Uterus (tissue), 4 donors: ENCODE data around the gene MAD1L1. TPM values are rescaled to one million over a fixed set of nuclear protein-coding genes. Genes with fewer than 3 reads are reported as not detected.

Source experiments
- DNase-seq, 2 donors: peaks; one replicate each; pipeline ENCODE4 v3.0.0-alpha.2; 2019 to 2020
- H3K27ac ChIP-seq, 2 donors: fragments of 200-600 bp; sonication (generic); 1 replicate in 1 of 2; 2 replicates in 1 of 2; pipeline ENCODE4 v1.5.1; 2016 to 2018
- H3K27me3 ChIP-seq, 2 donors: fragments of 200-600 bp; sonication (generic); one replicate each; pipeline ENCODE4 v1.5.1; 2018 to 2019; ENCODE audit warnings: control low read depth in 1 of 2
- H3K36me3 ChIP-seq, 2 donors: fragments of 200-600 bp; sonication (generic); one replicate each; pipeline ENCODE4 v1.5.1; 2019; ENCODE audit warnings: control low read depth in 1 of 2
- H3K4me1 ChIP-seq, 2 donors: fragments of 200-600 bp; sonication (generic); one replicate each; pipeline ENCODE4 v1.5.1; 2018 to 2019; ENCODE audit warnings: control low read depth in 1 of 2
- H3K4me3 ChIP-seq, 2 donors: fragments of 200-600 bp; sonication (generic); 1 replicate in 1 of 2; 2 replicates in 1 of 2; pipeline ENCODE4 v1.5.1; 2018 to 2019; ENCODE audit warnings: mild to moderate bottlenecking in 1 of 2
- H3K9me3 ChIP-seq, 2 donors: fragments of 200-600 bp; sonication (generic); one replicate each; pipeline ENCODE4 v1.5.1; 2019; ENCODE audit warnings: control low read depth in 1 of 2
- POLR2A ChIP-seq, 2 donors: fragments of 450-650 bp; IDR thresholded peaks; one replicate each; pipeline ENCODE4 v1.6.1; 2016; ENCODE audit warnings: antibody characterized with exemption in 2 of 2, mild to moderate bottlenecking in 1 of 2, moderate library complexity in 1 of 2
- intact Hi-C: fragments of 100-400 bp; cut with DNase I; formaldehyde crosslinking; loops from one replicate; pipeline ENCODE4 v1.15.1; 2023; ENCODE audit warnings: low total_unique reads
- total RNA-seq, 4 donors: library from RNA; depleted of rRNA in 3 of 4; stranded (reverse); fragments of >200 nt in 3 of 4; gene quantifications; one replicate each; pipeline versions ENCODE4 v1.1.0 to v1.2.4, GENCODE V29; 2014 to 2023
- TF ChIP-seq, protein P1 (sequence below), 4 experiments: fragments of 200-600 bp in 2 of 4; fragments of 450-650 bp in 2 of 4; sonication (generic) in 2 of 4; IDR thresholded peaks; one replicate each; pipeline ENCODE4 v1.5.1; 2016 to 2019; ENCODE audit warnings: antibody characterized with exemption in 4 of 4, mild to moderate bottlenecking in 2 of 4, moderate library complexity in 1 of 4
- donor health status: DM: yes; HTN: yes; CAD: no.

The MAD1L1 gene
- total RNA-seq, 4 donors from 2014 or later, result 13.3 to 37.4 (median 33.1) TPM

DNA sequence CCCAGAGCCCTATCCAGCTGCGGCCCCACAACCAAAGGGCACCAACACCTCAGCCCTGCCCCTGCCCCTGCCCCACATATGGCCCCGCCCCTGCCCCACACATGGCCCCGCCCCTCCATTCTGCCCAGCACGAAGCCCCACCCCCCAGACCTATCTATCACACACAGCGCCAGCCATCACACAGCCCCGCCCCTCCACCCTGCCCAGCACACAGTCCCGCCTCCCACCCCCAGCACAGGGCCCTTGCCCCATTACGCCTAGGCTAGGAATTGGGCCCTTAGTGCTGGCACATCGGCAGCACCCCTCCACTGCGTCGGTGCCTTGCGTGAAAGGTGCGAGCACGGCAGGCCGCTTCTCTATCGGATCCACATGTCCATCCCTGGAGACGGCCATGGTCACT, 126.8 kb downstream of the MAD1L1 start:
- Histone ChIP-seq H3K27ac (peak overlapping the region in 1 of 2 donors; percentile 72), H3K27me3 (no peaks in the 10 kb centered on the region), H3K36me3 (no peaks in the 10 kb centered on the region), H3K4me3 (no peak overlapping the region), H3K4me1 (peaks cover 5 to 25% of the 10 kb centered on the region in 2 donors), H3K9me3 (no peaks in the 10 kb centered on the region)
- TF ChIP-seq, protein P1, sequence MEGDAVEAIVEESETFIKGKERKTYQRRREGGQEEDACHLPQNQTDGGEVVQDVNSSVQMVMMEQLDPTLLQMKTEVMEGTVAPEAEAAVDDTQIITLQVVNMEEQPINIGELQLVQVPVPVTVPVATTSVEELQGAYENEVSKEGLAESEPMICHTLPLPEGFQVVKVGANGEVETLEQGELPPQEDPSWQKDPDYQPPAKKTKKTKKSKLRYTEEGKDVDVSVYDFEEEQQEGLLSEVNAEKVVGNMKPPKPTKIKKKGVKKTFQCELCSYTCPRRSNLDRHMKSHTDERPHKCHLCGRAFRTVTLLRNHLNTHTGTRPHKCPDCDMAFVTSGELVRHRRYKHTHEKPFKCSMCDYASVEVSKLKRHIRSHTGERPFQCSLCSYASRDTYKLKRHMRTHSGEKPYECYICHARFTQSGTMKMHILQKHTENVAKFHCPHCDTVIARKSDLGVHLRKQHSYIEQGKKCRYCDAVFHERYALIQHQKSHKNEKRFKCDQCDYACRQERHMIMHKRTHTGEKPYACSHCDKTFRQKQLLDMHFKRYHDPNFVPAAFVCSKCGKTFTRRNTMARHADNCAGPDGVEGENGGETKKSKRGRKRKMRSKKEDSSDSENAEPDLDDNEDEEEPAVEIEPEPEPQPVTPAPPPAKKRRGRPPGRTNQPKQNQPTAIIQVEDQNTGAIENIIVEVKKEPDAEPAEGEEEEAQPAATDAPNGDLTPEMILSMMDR (IDR thresholded peaks at IDR 0.05), result no peak
- TF ChIP-seq POLR2A (IDR thresholded peaks at IDR 0.05), result no peak
- intact Hi-C loops, result no loop called here
- DNase-seq, result no peak

DNA sequence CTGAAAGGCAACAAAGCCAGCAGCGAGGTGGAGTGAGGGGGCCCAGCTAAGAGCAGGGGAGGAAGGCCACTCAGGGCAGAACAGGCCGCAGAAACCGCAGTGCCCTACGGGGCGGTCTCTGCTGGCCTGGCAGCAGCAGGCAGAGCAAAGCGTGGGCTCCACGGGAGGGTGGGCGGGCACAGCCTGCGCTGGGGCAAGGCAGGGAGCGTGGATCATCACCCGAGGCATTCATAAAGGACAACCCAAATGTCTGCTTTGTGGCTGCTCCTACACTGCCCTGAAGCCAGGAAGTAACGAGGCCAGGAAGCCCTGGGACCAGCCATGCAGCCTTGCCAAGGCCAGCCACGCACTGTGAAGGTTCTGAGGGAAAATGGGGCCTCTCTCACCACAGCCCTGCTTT, 127.5 kb downstream of the MAD1L1 start:
- DNase-seq, result no peak
- intact Hi-C loops, result no loop called here
- H3K9me3 ChIP-seq, result no peaks in the 10 kb centered on the region
- no peak for TF ChIP-seq POLR2A (IDR thresholded peaks at IDR 0.05)
- TF ChIP-seq, protein P1 (IDR thresholded peaks at IDR 0.05), result no peak
- H3K36me3 ChIP-seq, result no peaks in the 10 kb centered on the region
- H3K27me3 ChIP-seq, result no peaks in the 10 kb centered on the region
- peak overlapping the region in 1 of 2 donors; percentile 72 for H3K27ac ChIP-seq
- peaks cover 6 to 25% of the 10 kb centered on the region in 2 donors for H3K4me1 ChIP-seq
- no peak overlapping the region for H3K4me3 ChIP-seq

DNA sequence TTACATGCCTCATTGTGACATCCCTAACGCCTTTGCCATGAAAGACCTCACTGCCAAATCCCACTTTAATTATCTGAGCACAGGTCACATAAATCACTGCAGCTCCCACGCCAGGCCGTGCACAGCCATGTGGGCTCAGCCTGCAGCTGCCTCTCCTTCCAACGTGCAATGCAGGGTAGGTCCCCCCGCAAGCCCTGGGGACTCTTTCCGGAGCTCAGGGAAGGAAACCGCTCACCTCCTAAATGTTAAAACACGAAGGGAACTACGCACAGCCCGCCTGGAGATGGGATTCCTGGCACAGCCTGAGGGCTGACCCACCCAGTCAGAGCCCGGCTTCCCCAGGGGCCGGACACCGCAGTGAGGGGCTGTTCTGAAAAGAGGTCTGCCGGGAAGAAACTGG, 128.0 kb downstream of the MAD1L1 start:
- no peak for TF ChIP-seq POLR2A (IDR thresholded peaks at IDR 0.05)
- TF ChIP-seq, protein P1 (IDR thresholded peaks at IDR 0.05), result no peak
- peak; percentile 82 to 83 for DNase-seq
- intact Hi-C loops, result no loop called here
- Histone ChIP-seq H3K36me3 (no peaks in the 10 kb centered on the region), H3K27ac (peak overlapping the region; percentile 72 to 82), H3K27me3 (no peaks in the 10 kb centered on the region), H3K4me3 (no peak overlapping the region), H3K4me1 (peaks cover 7 to 25% of the 10 kb centered on the region in 2 donors), H3K9me3 (no peaks in the 10 kb centered on the region)

DNA sequence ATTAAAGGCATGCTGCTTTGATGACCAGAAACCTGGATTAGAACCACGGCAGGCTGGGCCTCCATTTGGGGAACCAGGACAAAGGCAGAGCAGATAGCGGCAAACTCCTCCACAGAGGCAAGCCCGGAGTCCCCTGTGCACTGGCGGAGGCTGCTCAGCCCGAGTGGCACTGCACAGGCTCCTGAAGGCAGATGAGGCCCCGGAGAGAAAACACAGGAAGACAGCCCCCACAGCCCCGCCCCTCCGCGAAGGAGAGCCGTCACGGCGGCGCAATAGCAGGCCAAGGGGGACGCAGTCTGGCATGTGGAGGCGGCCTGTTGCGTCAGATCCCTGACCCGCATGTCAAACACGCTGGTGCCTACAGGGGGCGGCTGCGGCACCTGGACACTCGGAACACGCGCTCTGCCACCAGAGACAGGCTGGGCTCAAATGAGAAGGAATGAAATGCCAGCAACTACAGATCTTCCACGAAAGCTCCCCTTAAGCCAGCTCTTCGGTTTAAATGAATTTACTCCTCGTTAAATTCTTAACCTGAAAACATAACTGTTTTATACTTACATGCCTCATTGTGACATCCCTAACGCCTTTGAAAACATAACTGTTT, 128.5 kb downstream of the MAD1L1 start:
- Histone ChIP-seq H3K27ac (peak overlapping the region; percentile 72 to 82), H3K4me1 (peaks cover 7 to 25% of the 10 kb centered on the region in 2 donors), H3K36me3 (no peaks in the 10 kb centered on the region), H3K4me3 (peak overlapping the region; percentile 4 to 9), H3K27me3 (no peaks in the 10 kb centered on the region), H3K9me3 (no peaks in the 10 kb centered on the region)
- peak; percentile 91 to 94 for DNase-seq
- peak in 1 of 2 donors; percentile 8 for TF ChIP-seq POLR2A (IDR thresholded peaks at IDR 0.05)
- TF ChIP-seq, protein P1 (IDR thresholded peaks at IDR 0.05), result peak; percentile 58 to 82 (median 68)
- intact Hi-C loops, result no loop called here

DNA sequence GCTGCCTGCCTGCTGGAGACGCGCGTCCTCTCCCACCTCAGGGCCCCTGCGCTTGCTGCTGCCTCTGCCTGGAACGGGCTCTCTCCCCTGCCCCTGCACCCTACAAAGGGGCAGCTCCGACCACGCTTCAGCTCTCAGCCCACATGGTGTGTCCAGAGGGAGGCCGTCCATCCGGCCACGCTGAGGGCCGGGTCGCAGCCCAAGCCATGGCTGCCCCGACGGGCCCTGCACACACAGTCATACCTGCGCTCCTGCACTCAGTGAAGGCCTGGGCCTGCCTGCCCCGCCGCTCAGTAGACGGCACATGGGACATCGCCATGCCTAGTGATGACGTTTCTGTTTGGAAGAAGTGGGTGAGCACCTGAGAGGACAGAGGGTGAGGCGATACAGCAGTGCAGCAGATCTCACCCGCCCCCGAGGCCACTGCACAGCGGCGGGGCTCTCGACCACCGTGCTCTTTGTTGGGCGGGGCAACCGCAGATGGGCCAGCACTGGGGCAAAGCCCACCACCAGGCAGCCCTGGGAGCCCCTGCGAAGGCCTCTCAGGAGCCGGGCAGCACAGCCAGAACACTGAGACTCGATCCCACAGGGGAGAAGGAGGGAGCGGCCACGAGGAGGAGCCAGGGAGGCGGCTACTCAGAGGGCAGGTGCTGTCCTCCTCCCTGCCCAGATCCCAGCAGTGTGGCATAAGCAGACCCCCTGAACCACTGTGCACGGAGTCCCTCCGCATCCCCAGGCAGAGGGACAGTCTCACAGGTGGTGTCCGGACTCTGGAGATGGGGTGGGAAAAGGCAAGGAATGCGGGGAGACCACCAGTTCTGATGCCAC, 129.5 kb downstream of the MAD1L1 start:
- intact Hi-C loops, result no loop called here
- Histone ChIP-seq H3K27me3 (no peaks in the 10 kb centered on the region), H3K27ac (peak overlapping the region; percentile 72 to 82), H3K36me3 (no peaks in the 10 kb centered on the region), H3K4me1 (peaks cover 7 to 25% of the 10 kb centered on the region in 2 donors), H3K9me3 (no peaks in the 10 kb centered on the region), H3K4me3 (peak overlapping the region in 1 of 2 donors; percentile 4)
- no peak for TF ChIP-seq POLR2A (IDR thresholded peaks at IDR 0.05)
- TF ChIP-seq, protein P1 (IDR thresholded peaks at IDR 0.05), result no peak
- no peak for DNase-seq
